ENCODE data around the gene TRUB2. TPM values are rescaled to one million over a fixed set of nuclear protein-coding genes. Genes with fewer than 3 reads are reported as not detected.

TRUB2 gene
- polyA plus RNA-seq, 1 donor (not counting 4 experiments of a cell fraction or from before 2014, with no cell fraction given) = 17.2 TPM

- FAIRE-seq (no peak), DNase-seq (ENCODE audit: low read depth, low spot score) (no peak)
- TF ChIP-seq CTCF (optimal IDR thresholded peaks at IDR 0.05 in 1 of 3, IDR thresholded peaks at IDR 0.05 in 1 of 3, conservative IDR thresholded peaks at IDR 0.05 in 1 of 3; ENCODE audit: extremely low read depth in 1 of 3, insufficient read depth in 2 of 3, low read length in 3 of 3) (no peak), EZH2 (IDR thresholded peaks at IDR 0.05; ENCODE audit: low read length) (no peak)
- dilution Hi-C loops (cut with MboI; ENCODE audit: extremely low pct_ligation_motif_present, low sequenced_read_pairs) = no loop called here
- Histone ChIP-seq H3K4me1 (ENCODE audit: control insufficient read depth, extremely low read depth, insufficient read depth, low read length) (no peaks in the 10 kb centered on the region), H4K20me1 (ENCODE audit: control insufficient read depth, extremely low read depth, insufficient read depth, low read length) (peaks cover 2% of the 10 kb centered on the region), H3K4me3 (ENCODE audit: control insufficient read depth in 2 of 3, extremely low read depth in 1 of 3, insufficient read depth in 2 of 3, low read depth in 1 of 3, low read length in 3 of 3) (no peak overlapping the region), H3K79me2 (ENCODE audit: control insufficient read depth, insufficient read depth, low read length) (peaks cover 7% of the 10 kb centered on the region), H3K4me2 (ENCODE audit: control insufficient read depth, extremely low read depth, insufficient read depth, low read depth, low read length) (no peak overlapping the region), H3K9me1 (ENCODE audit: control insufficient read depth, extremely low read depth, insufficient read depth, low read length) (no peaks in the 10 kb centered on the region), H3K27me3 (ENCODE audit: control insufficient read depth, extremely low read depth, insufficient read depth, low read length) (no peaks in the 10 kb centered on the region), H3K9ac (ENCODE audit: control insufficient read depth, extremely low read depth, insufficient read depth, low read length) (no peak overlapping the region), H3K36me3 (ENCODE audit: control insufficient read depth in 2 of 2, extremely low read depth in 1 of 2, insufficient read depth in 2 of 2, low read length in 2 of 2) (peaks cover 36 to 37% of the 10 kb centered on the region in 2 experiments), H2AFZ (ENCODE audit: control insufficient read depth, low read length) (no peak overlapping the region), H3K27ac (ENCODE audit: control insufficient read depth, insufficient read depth, low read length) (no peak overlapping the region), H3K9me3 (ENCODE audit: control insufficient read depth, low read depth, low read length) (no peaks in the 10 kb centered on the region)
Observed at GRCh38 chr9:128343855-128344254, 21.6 kb upstream of the TRUB2 start.

- dilution Hi-C loops (cut with MboI; ENCODE audit: extremely low pct_ligation_motif_present, low sequenced_read_pairs) = no loop called here
- H3K4me1 ChIP-seq (ENCODE audit: control insufficient read depth, extremely low read depth, insufficient read depth, low read length) = no peaks in the 10 kb centered on the region
- H3K4me2 ChIP-seq (ENCODE audit: control insufficient read depth, extremely low read depth, insufficient read depth, low read depth, low read length) = no peak overlapping the region
- peaks cover 31 to 33% of the 10 kb centered on the region in 2 experiments for H3K36me3 ChIP-seq (ENCODE audit: control insufficient read depth in 2 of 2, extremely low read depth in 1 of 2, insufficient read depth in 2 of 2, low read length in 2 of 2)
- no peak for FAIRE-seq
- H3K27me3 ChIP-seq (ENCODE audit: control insufficient read depth, extremely low read depth, insufficient read depth, low read length) = no peaks in the 10 kb centered on the region
- H3K27ac ChIP-seq (ENCODE audit: control insufficient read depth, insufficient read depth, low read length) = no peak overlapping the region
- no peak overlapping the region for H3K4me3 ChIP-seq (ENCODE audit: control insufficient read depth in 2 of 3, extremely low read depth in 1 of 3, insufficient read depth in 2 of 3, low read depth in 1 of 3, low read length in 3 of 3)
- H3K9ac ChIP-seq (ENCODE audit: control insufficient read depth, extremely low read depth, insufficient read depth, low read length) = no peak overlapping the region
- H4K20me1 ChIP-seq (ENCODE audit: control insufficient read depth, extremely low read depth, insufficient read depth, low read length) = peaks cover 2% of the 10 kb centered on the region
- H2AFZ ChIP-seq (ENCODE audit: control insufficient read depth, low read length) = no peak overlapping the region
- H3K9me1 ChIP-seq (ENCODE audit: control insufficient read depth, extremely low read depth, insufficient read depth, low read length) = no peaks in the 10 kb centered on the region
- H3K9me3 ChIP-seq (ENCODE audit: control insufficient read depth, low read depth, low read length) = no peaks in the 10 kb centered on the region
- no peak for TF ChIP-seq EZH2 (IDR thresholded peaks at IDR 0.05; ENCODE audit: low read length)
- no peak for TF ChIP-seq CTCF (optimal IDR thresholded peaks at IDR 0.05 in 1 of 3, IDR thresholded peaks at IDR 0.05 in 1 of 3, conservative IDR thresholded peaks at IDR 0.05 in 1 of 3; ENCODE audit: extremely low read depth in 1 of 3, insufficient read depth in 2 of 3, low read length in 3 of 3)
- H3K79me2 ChIP-seq (ENCODE audit: control insufficient read depth, insufficient read depth, low read length) = peaks cover 7% of the 10 kb centered on the region
- DNase-seq (ENCODE audit: low read depth, low spot score) = no peak
Observed at GRCh38 chr9:128342971-128343680, 20.9 kb upstream of the TRUB2 start.

Measured in keratinocyte (primary cell).